Measurements from ENCODE around the gene AHDC1. TPM values are rescaled to one million over a fixed set of nuclear protein-coding genes. Genes with fewer than 3 reads are reported as not detected.

Gene AHDC1
- total RNA-seq, 1 donor from 2014 or later, result 205 TPM

DNA sequence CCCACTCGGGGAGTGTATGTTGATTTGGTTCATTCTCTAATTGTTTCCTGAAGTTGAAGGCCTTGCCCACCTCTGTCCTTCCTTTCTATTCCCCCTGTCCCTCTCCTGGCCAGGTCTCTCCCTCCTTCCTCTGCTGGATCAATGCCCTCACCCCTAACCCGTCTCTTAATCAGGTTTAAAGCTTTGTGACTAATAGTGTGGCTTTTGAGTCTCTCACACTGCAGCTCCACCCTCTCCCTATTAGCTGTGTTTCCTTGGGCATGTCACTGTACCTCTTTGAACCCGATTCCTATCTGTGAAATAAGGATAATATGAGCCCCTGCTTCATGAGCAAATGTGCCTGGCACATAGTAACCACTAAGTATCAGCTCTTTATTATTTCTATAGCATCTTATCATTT lies 20.5 kb downstream of the AHDC1 start:
- TF ChIP-seq, protein P1, sequence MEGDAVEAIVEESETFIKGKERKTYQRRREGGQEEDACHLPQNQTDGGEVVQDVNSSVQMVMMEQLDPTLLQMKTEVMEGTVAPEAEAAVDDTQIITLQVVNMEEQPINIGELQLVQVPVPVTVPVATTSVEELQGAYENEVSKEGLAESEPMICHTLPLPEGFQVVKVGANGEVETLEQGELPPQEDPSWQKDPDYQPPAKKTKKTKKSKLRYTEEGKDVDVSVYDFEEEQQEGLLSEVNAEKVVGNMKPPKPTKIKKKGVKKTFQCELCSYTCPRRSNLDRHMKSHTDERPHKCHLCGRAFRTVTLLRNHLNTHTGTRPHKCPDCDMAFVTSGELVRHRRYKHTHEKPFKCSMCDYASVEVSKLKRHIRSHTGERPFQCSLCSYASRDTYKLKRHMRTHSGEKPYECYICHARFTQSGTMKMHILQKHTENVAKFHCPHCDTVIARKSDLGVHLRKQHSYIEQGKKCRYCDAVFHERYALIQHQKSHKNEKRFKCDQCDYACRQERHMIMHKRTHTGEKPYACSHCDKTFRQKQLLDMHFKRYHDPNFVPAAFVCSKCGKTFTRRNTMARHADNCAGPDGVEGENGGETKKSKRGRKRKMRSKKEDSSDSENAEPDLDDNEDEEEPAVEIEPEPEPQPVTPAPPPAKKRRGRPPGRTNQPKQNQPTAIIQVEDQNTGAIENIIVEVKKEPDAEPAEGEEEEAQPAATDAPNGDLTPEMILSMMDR (IDR thresholded peaks at IDR 0.05), result no peak
- Histone ChIP-seq H3K4me3 (no peak overlapping the region), H3K9me3 (no peaks in the 10 kb centered on the region), H3K27ac (peak overlapping the region; percentile 93 to 96), H3K36me3 (no peaks in the 10 kb centered on the region), H3K27me3 (no peaks in the 10 kb centered on the region), H3K4me1 (peaks cover 4 to 38% of the 10 kb centered on the region in 2 donors)
- intact Hi-C loops (cut with DNase I), result no loop called here
- DNase-seq (ENCODE audit: low spot score in 2 of 2), result no peak

DNA sequence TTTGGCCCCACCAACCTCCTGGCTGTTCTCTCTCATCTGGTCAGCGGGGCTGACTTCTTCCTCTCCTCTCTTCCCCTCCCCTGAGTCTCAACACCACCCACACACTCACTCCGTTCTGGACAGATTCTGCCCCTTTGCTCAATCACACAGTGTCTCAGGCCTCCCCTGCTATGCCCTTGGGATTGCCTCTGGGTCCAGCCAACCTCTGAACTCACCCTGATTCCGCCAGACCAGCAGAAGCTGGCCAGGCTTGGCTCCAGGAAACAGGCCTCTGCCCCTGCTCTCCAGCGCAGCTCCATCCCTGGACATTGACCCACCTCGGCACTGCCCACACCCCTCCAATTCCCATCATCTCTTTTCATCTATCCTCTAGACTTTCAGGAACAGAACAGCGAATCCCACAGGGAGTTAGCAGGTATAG lies 22.1 kb downstream of the AHDC1 start:
- H3K4me1 ChIP-seq, result peaks cover 11 to 45% of the 10 kb centered on the region in 2 donors
- intact Hi-C loops (cut with DNase I), result no loop called here
- H3K27ac ChIP-seq, result peak overlapping the region; percentile 93 to 96
- DNase-seq (ENCODE audit: low spot score in 2 of 2), result peak in 1 of 2 donors; percentile 85
- H3K9me3 ChIP-seq, result no peaks in the 10 kb centered on the region
- no peak overlapping the region for H3K4me3 ChIP-seq
- TF ChIP-seq, protein P1 (IDR thresholded peaks at IDR 0.05), result no peak
- H3K36me3 ChIP-seq, result no peaks in the 10 kb centered on the region
- H3K27me3 ChIP-seq, result no peaks in the 10 kb centered on the region

GRCh38 chr1:27577504-27578188 lies 26.3 kb downstream of the AHDC1 start:
- no peaks in the 10 kb centered on the region for H3K9me3 ChIP-seq
- peaks cover 42 to 72% of the 10 kb centered on the region in 2 donors for H3K4me1 ChIP-seq
- intact Hi-C loops (cut with DNase I), result loop anchor here (2.0 kb wide), 1 partner anchor 21 kb away; no protein-coding TSS in a partner anchor
- H3K27ac ChIP-seq, result peak overlapping the region; percentile 93 to 96
- H3K4me3 ChIP-seq, result peak overlapping the region in 1 of 2 donors; percentile 17
- no peaks in the 10 kb centered on the region for H3K27me3 ChIP-seq
- TF ChIP-seq, protein P1 (IDR thresholded peaks at IDR 0.05), result no peak
- no peaks in the 10 kb centered on the region for H3K36me3 ChIP-seq
- DNase-seq (ENCODE audit: low spot score in 2 of 2), result no peak

- H3K27me3 ChIP-seq, result no peaks in the 10 kb centered on the region
- intact Hi-C loops (cut with DNase I), result loop anchor here (2.0 kb wide), 1 partner anchor 22 kb away; no protein-coding TSS in a partner anchor
- H3K27ac ChIP-seq, result peak overlapping the region; percentile 93 to 96
- DNase-seq (ENCODE audit: low spot score in 2 of 2), result no peak
- peaks cover 50 to 73% of the 10 kb centered on the region in 2 donors for H3K4me1 ChIP-seq
- peak overlapping the region in 1 of 2 donors; percentile 64 for H3K4me3 ChIP-seq
- H3K9me3 ChIP-seq, result no peaks in the 10 kb centered on the region
- TF ChIP-seq, protein P1 (IDR thresholded peaks at IDR 0.05), result no peak
- H3K36me3 ChIP-seq, result no peaks in the 10 kb centered on the region
Measured at GRCh38 chr1:27576806-27577227, 27.1 kb downstream of the AHDC1 start.

DNA sequence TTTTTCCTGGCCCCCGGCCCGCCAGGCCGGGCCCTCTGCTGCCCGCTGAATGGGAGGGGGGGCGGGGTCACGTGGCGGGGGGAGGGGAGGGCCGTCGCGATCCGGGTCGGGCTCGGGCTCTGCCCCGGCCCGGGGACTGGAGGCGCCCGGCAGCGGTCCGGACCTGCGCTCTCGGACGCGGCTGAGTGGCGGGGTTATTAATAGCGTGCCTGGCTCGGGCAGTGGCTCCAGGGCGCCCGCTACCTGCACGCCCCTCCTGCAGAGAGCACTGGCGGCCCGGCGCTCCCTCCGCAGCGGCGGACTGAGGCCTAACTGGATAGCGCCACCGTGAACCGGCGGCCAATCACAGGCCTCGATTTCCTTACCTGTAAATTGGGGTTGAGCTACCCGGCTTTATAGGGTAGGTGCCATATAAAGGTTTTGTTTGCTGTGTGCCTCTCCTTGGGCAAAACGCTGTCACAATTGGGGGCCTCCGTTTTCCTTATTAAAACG lies 28.1 kb downstream of the AHDC1 start:
- H3K27ac ChIP-seq, result peak overlapping the region; percentile 93 to 96
- intact Hi-C loops (cut with DNase I), result loop anchor here (1.0 to 2.0 kb wide), 2 partner anchors 19 to 23 kb away; no protein-coding TSS in a partner anchor
- peak in 1 of 2 donors; percentile 90 for DNase-seq (ENCODE audit: low spot score in 2 of 2)
- no peaks in the 10 kb centered on the region for H3K27me3 ChIP-seq
- peak overlapping the region; percentile 52 to 64 for H3K4me3 ChIP-seq
- TF ChIP-seq, protein P1 (IDR thresholded peaks at IDR 0.05), result peak; percentile 15 to 40 (median 30)
- H3K4me1 ChIP-seq, result peaks cover 56 to 73% of the 10 kb centered on the region in 2 donors
- H3K9me3 ChIP-seq, result no peaks in the 10 kb centered on the region
- no peaks in the 10 kb centered on the region for H3K36me3 ChIP-seq
